Left lobe of liver (tissue), 2 donors: ENCODE results near the gene MSH2. TPM values are rescaled to one million over a fixed set of nuclear protein-coding genes. Genes with fewer than 3 reads are reported as not detected.
"Not testable (repeated sequence)": the region's sequence is repeated elsewhere in the genome, so short reads cannot be mapped to it uniquely, and the experiment has no call there.

Experiments used
- ATAC-seq: fragments of 200-7000 bp; cut with Tn5 transposase; one replicate; pipeline ENCODE4 v1.9.1; 2020; ENCODE audit warnings: mild to moderate bottlenecking, moderate library complexity
- DNase-seq: peaks from one replicate; pipeline ENCODE4 v3.0.0-alpha.2; 2020; ENCODE audit warnings: low spot score
- total RNA-seq: library from RNA; stranded (reverse); gene quantifications from one replicate; pipeline ENCODE4 v1.2.1, GENCODE V29; 2021
- donor health status: DM: no; HTN: no; CAD: no; lungs with moderate emphysema.
- donor health status: DM: no; HTN: yes; CAD: no.

The MSH2 gene
- total RNA-seq, 1 donor from 2014 or later, result 3.3 TPM

- no peak for DNase-seq
- no peak for ATAC-seq
Measured at GRCh38 chr2:47471429-47472116, 68.6 kb downstream of the MSH2 start.

GRCh38 chr2:47479863-47480262, 76.9 kb downstream of the MSH2 start:
- no peak for ATAC-seq
- DNase-seq, result no peak

GRCh38 chr2:47483191-47483590, 80.2 kb downstream of the MSH2 start:
- DNase-seq, result no peak
- ATAC-seq, result no peak

- DNase-seq (no peak), ATAC-seq (no peak)
Measured at GRCh38 chr2:47484396-47484795, 81.4 kb downstream of the MSH2 start.

GRCh38 chr2:47485177-47485576, 82.2 kb downstream of the MSH2 start:
- no peak for ATAC-seq
- DNase-seq, result no peak

- DNase-seq, result no peak
- no peak for ATAC-seq
Measured at GRCh38 chr2:47485751-47486300, 82.9 kb downstream of the MSH2 start.

- no peak for ATAC-seq
- DNase-seq, result no peak
Measured at GRCh38 chr2:47486841-47487497, 84.0 kb downstream of the MSH2 start.

- no peak for ATAC-seq
- no peak for DNase-seq
Measured at GRCh38 chr2:47487498-47487875, 84.5 kb downstream of the MSH2 start.

- ATAC-seq (peak; percentile 21), DNase-seq (no peak)
Measured at GRCh38 chr2:47488870-47489584, 86.1 kb downstream of the MSH2 start.

- ATAC-seq (no peak), DNase-seq (no peak)
Measured at GRCh38 chr2:47490406-47490805, 87.5 kb downstream of the MSH2 start.

- ATAC-seq (no peak), DNase-seq (no peak)
Measured at GRCh38 chr2:47493317-47494035, 90.5 kb downstream of the MSH2 start.

- no peak for ATAC-seq
Measured at GRCh38 chr2:47494267-47495130, 91.5 kb downstream of the MSH2 start.

GRCh38 chr2:47497843-47498460, 95.0 kb downstream of the MSH2 start:
- DNase-seq (no peak), ATAC-seq (no peak)

More at GRCh38 chr2:47494267-47495130, 91.5 kb downstream of the MSH2 start:
- no peak for DNase-seq

- ATAC-seq, result no peak
- no peak for DNase-seq
Measured at GRCh38 chr2:47499093-47499492, 96.1 kb downstream of the MSH2 start.

GRCh38 chr2:47499621-47500309, 96.8 kb downstream of the MSH2 start:
- no peak for ATAC-seq

GRCh38 chr2:47501374-47502200, 98.6 kb downstream of the MSH2 start:
- ATAC-seq (no peak), DNase-seq (no peak)

More at GRCh38 chr2:47499621-47500309, 96.8 kb downstream of the MSH2 start:
- DNase-seq, result no peak

GRCh38 chr2:47502498-47502897, 99.5 kb downstream of the MSH2 start:
- ATAC-seq, DNase-seq: not testable (repeated sequence)

- DNase-seq (no peak), ATAC-seq (no peak)
Measured at GRCh38 chr2:47503481-47504070, 100.6 kb downstream of the MSH2 start.
